PFSK-1 (cell line): ENCODE data around the gene TSPAN14.

ENCODE experiments used
- FOXP2 ChIP-seq: optimal IDR thresholded peaks from 2 replicates; pipeline ENCODE3; 2011; ENCODE audit warnings: borderline replicate concordance, control low read depth, inconsistent platforms; ENCODE audit not compliant: insufficient read depth; ENCODE audit errors: extremely low read length, extremely low read depth
- POLR2AphosphoS5 ChIP-seq: IDR thresholded peaks from 2 replicates; pipeline ENCODE4 v1.6.1; 2012; ENCODE audit warnings: low read depth, mild to moderate bottlenecking, control low read depth, low read length, moderate library complexity
- REST ChIP-seq, 2 experiments: IDR thresholded peaks; 2 replicates each; pipeline versions ENCODE4 v1.6.1 to v1.8.0; 2011 to 2012; ENCODE audit warnings: low read depth in 2 of 2, low read length in 2 of 2, control low read depth in 1 of 2, inconsistent platforms in 1 of 2, mild to moderate bottlenecking in 1 of 2, moderate library complexity in 1 of 2; ENCODE audit not compliant: insufficient read depth in 1 of 2
- SIN3A ChIP-seq: IDR thresholded peaks from 2 replicates; pipeline ENCODE4 v1.6.1; 2012; ENCODE audit warnings: mild to moderate bottlenecking, low read length, moderate library complexity, borderline replicate concordance; ENCODE audit not compliant: insufficient read depth
- TAF1 ChIP-seq: IDR thresholded peaks from 2 replicates; pipeline ENCODE4 v1.6.1; 2012; ENCODE audit warnings: low read length, control low read depth, borderline replicate concordance; ENCODE audit not compliant: insufficient read depth

Gene TSPAN14

DNA sequence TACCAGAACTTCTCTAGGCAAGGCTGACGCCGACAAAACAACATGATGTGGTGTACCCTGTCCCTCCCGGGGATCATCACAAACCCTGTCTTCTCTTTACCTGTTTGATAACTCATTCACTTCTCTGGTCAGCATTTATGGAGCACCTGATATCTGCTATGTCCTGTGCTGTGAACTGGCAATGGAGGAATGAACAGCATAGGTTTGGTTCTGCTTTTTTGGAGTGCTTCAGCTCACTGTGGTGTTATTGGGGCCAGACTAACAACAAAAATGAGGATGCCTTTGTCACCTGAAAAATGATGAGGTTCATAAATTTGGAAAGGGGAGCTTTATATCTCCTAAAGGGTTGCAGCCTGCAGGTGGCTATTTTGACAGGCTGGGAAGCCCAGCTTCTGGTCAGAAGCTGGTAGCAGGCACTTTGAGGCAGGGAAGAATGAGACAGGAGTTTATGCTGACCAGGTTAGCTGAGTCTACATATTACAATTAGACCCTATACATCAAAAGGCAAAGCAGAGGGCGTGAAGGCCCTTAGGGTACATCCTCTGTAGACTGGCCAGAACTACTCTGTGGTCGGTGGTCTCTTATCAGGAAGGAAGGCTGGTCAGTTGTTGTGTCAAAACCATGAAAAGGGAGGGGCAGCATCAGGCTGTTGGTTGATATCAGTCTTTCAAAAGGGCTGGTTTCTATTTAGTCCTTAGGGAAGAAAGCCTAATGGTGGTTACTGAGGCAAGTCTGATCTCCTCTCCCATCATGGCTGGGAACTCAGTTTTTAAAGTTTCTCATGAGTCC is 125.9 kb downstream of the TSPAN14 start:
- TF ChIP-seq TAF1 (no peak), SIN3A (no peak), POLR2AphosphoS5 (no peak), FOXP2 (no peak), REST (IDR thresholded peaks at IDR 0.05; ENCODE audit: insufficient read depth in 1 of 2, low read depth in 2 of 2, low read length in 2 of 2) (no peak)

- TF ChIP-seq POLR2AphosphoS5 (no peak), FOXP2 (no peak), SIN3A (no peak), TAF1 (no peak), REST (IDR thresholded peaks at IDR 0.05; ENCODE audit: insufficient read depth in 1 of 2, low read depth in 2 of 2, low read length in 2 of 2) (no peak)
These were observed 126.7 kb downstream of the TSPAN14 start for GRCh38 chr10:80580638-80581468.

DNA sequence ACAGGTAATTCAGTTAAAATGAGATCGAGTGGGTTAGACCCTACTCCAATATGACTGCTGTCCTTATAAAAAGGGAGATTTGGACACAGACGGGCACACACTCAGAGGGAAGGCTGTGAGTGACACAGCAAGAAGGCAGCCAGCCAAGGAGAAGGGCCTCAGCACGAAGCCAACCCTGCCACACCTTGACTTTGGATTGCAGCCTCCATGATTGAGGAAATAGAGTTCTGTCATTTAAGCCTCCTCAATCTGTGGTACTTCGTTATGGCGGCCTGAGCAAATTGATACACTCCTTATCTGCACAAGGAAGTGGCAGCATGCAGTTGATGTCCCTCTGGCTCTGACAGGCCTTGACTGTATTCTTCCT is 127.3 kb downstream of the TSPAN14 start:
- TF ChIP-seq FOXP2 = no peak
- no peak for TF ChIP-seq REST (IDR thresholded peaks at IDR 0.05; ENCODE audit: insufficient read depth in 1 of 2, low read depth in 2 of 2, low read length in 2 of 2)
- TF ChIP-seq POLR2AphosphoS5 = no peak
- TF ChIP-seq SIN3A = no peak
- no peak for TF ChIP-seq TAF1

DNA sequence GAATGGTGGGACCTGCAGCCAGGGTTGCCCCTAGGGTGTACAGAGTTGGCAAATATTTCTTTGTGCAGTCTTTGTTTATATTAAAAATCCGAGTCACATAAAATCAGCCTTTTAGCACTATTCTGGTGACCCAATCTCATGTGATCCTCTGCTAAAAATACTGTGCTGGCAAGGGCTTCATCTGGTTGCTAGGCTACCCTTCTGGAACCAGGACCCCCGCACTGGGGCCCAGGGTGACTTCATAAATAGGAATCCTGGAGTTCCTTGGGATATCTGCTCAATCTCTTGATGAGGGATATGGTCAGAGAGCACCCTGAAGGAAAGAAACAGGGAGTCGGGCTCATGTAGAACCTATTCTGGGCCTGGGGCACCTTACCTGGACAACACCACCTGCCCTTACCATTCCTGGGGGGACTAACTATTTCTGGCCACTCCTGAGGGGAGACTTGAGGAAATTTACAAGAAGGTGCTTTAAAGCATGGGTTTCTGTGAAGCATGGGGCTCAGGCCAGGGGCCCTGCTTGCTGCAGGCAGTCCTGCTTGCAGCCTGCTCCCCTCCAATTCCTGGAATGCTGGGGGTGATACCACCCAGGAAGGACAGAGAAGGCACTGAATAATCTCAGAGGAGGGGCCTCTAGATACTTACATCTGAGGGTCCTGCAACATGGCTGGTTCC is 128.3 kb downstream of the TSPAN14 start:
- no peak for TF ChIP-seq FOXP2
- TF ChIP-seq REST (IDR thresholded peaks at IDR 0.05; ENCODE audit: insufficient read depth in 1 of 2, low read depth in 2 of 2, low read length in 2 of 2) = no peak
- no peak for TF ChIP-seq POLR2AphosphoS5
- TF ChIP-seq SIN3A = no peak
- no peak for TF ChIP-seq TAF1
